ENCODE measurements around the gene ERP27. TPM values are rescaled to one million over a fixed set of nuclear protein-coding genes. Genes with fewer than 3 reads are reported as not detected.

ERP27 gene
- polyA plus RNA-seq, 2 donors = 0.16 to 0.51 TPM

- Histone ChIP-seq H3K27ac (ENCODE audit: low read depth in 2 of 2, low read length in 1 of 2) (peak within 1 kb of the TSS; percentile 87 to 89), H3K36me3 (ENCODE audit: control insufficient read depth in 2 of 2, insufficient read depth in 2 of 2, low read length in 1 of 2) (no peaks in the 10 kb centered on the region), H3K4me1 (ENCODE audit: control insufficient read depth in 2 of 2, insufficient read depth in 2 of 2, low read length in 1 of 2) (peaks cover 0 to 2% of the 10 kb centered on the region in 2 donors), H3K4me3 (ENCODE audit: low read depth in 1 of 2, low read length in 2 of 2) (peak within 1 kb of the TSS; percentile 47 to 62), H3K9me3 (ENCODE audit: control insufficient read depth in 2 of 2, insufficient read depth in 1 of 2, low read depth in 1 of 2, low read length in 1 of 2) (no peaks in the 10 kb centered on the region), H3K27me3 (ENCODE audit: control insufficient read depth in 1 of 2, insufficient read depth in 2 of 2, low read length in 2 of 2) (no peaks in the 10 kb centered on the region)
- WGBS, 2 donors = 28 to 34% methylated on average over 14 of the region's 14 CpGs
Observed at GRCh38 chr12:14961466-14962152, 23.3 kb upstream of the ERP27 start, which contains the start of gene ARHGDIB. ARHGDIB (minus strand) TSS chr12:14961601; CDS start chr12:14950712, 10,889 bp downstream.

- H3K9me3 ChIP-seq (ENCODE audit: control insufficient read depth in 2 of 2, insufficient read depth in 1 of 2, low read depth in 1 of 2, low read length in 1 of 2) = no peaks in the 10 kb centered on the region
- H3K4me1 ChIP-seq (ENCODE audit: control insufficient read depth in 2 of 2, insufficient read depth in 2 of 2, low read length in 1 of 2) = peaks cover 0 to 2% of the 10 kb centered on the region in 2 donors
- no peaks in the 10 kb centered on the region for H3K27me3 ChIP-seq (ENCODE audit: control insufficient read depth in 1 of 2, insufficient read depth in 2 of 2, low read length in 2 of 2)
- 31% methylated on average over 13 of the region's 13 CpGs for WGBS, 2 donors
- no peaks in the 10 kb centered on the region for H3K36me3 ChIP-seq (ENCODE audit: control insufficient read depth in 2 of 2, insufficient read depth in 2 of 2, low read length in 1 of 2)
- peak overlapping the region; percentile 47 to 62 for H3K4me3 ChIP-seq (ENCODE audit: low read depth in 1 of 2, low read length in 2 of 2)
- H3K27ac ChIP-seq (ENCODE audit: low read depth in 2 of 2, low read length in 1 of 2) = peak overlapping the region; percentile 87 to 89
Observed at GRCh38 chr12:14960548-14961465, 22.5 kb upstream of the ERP27 start.

GRCh38 chr12:14959916-14960496 lies 21.7 kb upstream of the ERP27 start:
- Histone ChIP-seq H3K36me3 (ENCODE audit: control insufficient read depth in 2 of 2, insufficient read depth in 2 of 2, low read length in 1 of 2) (no peaks in the 10 kb centered on the region), H3K4me3 (ENCODE audit: low read depth in 1 of 2, low read length in 2 of 2) (peak overlapping the region; percentile 28 to 62), H3K27me3 (ENCODE audit: control insufficient read depth in 1 of 2, insufficient read depth in 2 of 2, low read length in 2 of 2) (no peaks in the 10 kb centered on the region), H3K27ac (ENCODE audit: low read depth in 2 of 2, low read length in 1 of 2) (peak overlapping the region; percentile 60 to 71), H3K4me1 (ENCODE audit: control insufficient read depth in 2 of 2, insufficient read depth in 2 of 2, low read length in 1 of 2) (peaks cover 0 to 2% of the 10 kb centered on the region in 2 donors), H3K9me3 (ENCODE audit: control insufficient read depth in 2 of 2, insufficient read depth in 1 of 2, low read depth in 1 of 2, low read length in 1 of 2) (no peaks in the 10 kb centered on the region)
- WGBS, 2 donors = 74 to 79% methylated on average over 4 of the region's 4 CpGs

GRCh38 chr12:14959463-14959862 lies 21.1 kb upstream of the ERP27 start:
- Histone ChIP-seq H3K27me3 (ENCODE audit: control insufficient read depth in 1 of 2, insufficient read depth in 2 of 2, low read length in 2 of 2) (no peaks in the 10 kb centered on the region), H3K27ac (ENCODE audit: low read depth in 2 of 2, low read length in 1 of 2) (peak overlapping the region; percentile 23 to 41), H3K4me3 (ENCODE audit: low read depth in 1 of 2, low read length in 2 of 2) (peak overlapping the region in 1 of 2 donors; percentile 62), H3K36me3 (ENCODE audit: control insufficient read depth in 2 of 2, insufficient read depth in 2 of 2, low read length in 1 of 2) (no peaks in the 10 kb centered on the region), H3K4me1 (ENCODE audit: control insufficient read depth in 2 of 2, insufficient read depth in 2 of 2, low read length in 1 of 2) (peaks cover 0 to 2% of the 10 kb centered on the region in 2 donors), H3K9me3 (ENCODE audit: control insufficient read depth in 2 of 2, insufficient read depth in 1 of 2, low read depth in 1 of 2, low read length in 1 of 2) (no peaks in the 10 kb centered on the region)
- 59 to 63% methylated on average over 3 of the region's 3 CpGs for WGBS, 2 donors

GRCh38 chr12:14959126-14959440 lies 20.7 kb upstream of the ERP27 start:
- H3K36me3 ChIP-seq (ENCODE audit: control insufficient read depth in 2 of 2, insufficient read depth in 2 of 2, low read length in 1 of 2) = no peaks in the 10 kb centered on the region
- H3K4me3 ChIP-seq (ENCODE audit: low read depth in 1 of 2, low read length in 2 of 2) = peak overlapping the region; percentile 7 to 62
- no peaks in the 10 kb centered on the region for H3K9me3 ChIP-seq (ENCODE audit: control insufficient read depth in 2 of 2, insufficient read depth in 1 of 2, low read depth in 1 of 2, low read length in 1 of 2)
- H3K27me3 ChIP-seq (ENCODE audit: control insufficient read depth in 1 of 2, insufficient read depth in 2 of 2, low read length in 2 of 2) = no peaks in the 10 kb centered on the region
- peak overlapping the region; percentile 38 to 52 for H3K27ac ChIP-seq (ENCODE audit: low read depth in 2 of 2, low read length in 1 of 2)
- 72 to 80% methylated on average over 10 of the region's 10 CpGs for WGBS, 2 donors
- peaks cover 0 to 2% of the 10 kb centered on the region in 2 donors for H3K4me1 ChIP-seq (ENCODE audit: control insufficient read depth in 2 of 2, insufficient read depth in 2 of 2, low read length in 1 of 2)

GRCh38 chr12:14958361-14959125 lies 20.2 kb upstream of the ERP27 start:
- Histone ChIP-seq H3K27ac (ENCODE audit: low read depth in 2 of 2, low read length in 1 of 2) (peak overlapping the region; percentile 52 to 55), H3K36me3 (ENCODE audit: control insufficient read depth in 2 of 2, insufficient read depth in 2 of 2, low read length in 1 of 2) (no peaks in the 10 kb centered on the region), H3K4me1 (ENCODE audit: control insufficient read depth in 2 of 2, insufficient read depth in 2 of 2, low read length in 1 of 2) (peaks cover 0 to 2% of the 10 kb centered on the region in 2 donors), H3K9me3 (ENCODE audit: control insufficient read depth in 2 of 2, insufficient read depth in 1 of 2, low read depth in 1 of 2, low read length in 1 of 2) (no peaks in the 10 kb centered on the region), H3K27me3 (ENCODE audit: control insufficient read depth in 1 of 2, insufficient read depth in 2 of 2, low read length in 2 of 2) (no peaks in the 10 kb centered on the region), H3K4me3 (ENCODE audit: low read depth in 1 of 2, low read length in 2 of 2) (peak overlapping the region; percentile 7 to 62)
- WGBS, 2 donors = 72 to 73% methylated on average over 11 of the region's 11 CpGs

- Histone ChIP-seq H3K27me3 (ENCODE audit: control insufficient read depth in 1 of 2, insufficient read depth in 2 of 2, low read length in 2 of 2) (no peaks in the 10 kb centered on the region), H3K4me1 (ENCODE audit: control insufficient read depth in 2 of 2, insufficient read depth in 2 of 2, low read length in 1 of 2) (peaks cover 0 to 2% of the 10 kb centered on the region in 2 donors), H3K4me3 (ENCODE audit: low read depth in 1 of 2, low read length in 2 of 2) (no peak overlapping the region), H3K36me3 (ENCODE audit: control insufficient read depth in 2 of 2, insufficient read depth in 2 of 2, low read length in 1 of 2) (no peaks in the 10 kb centered on the region), H3K27ac (ENCODE audit: low read depth in 2 of 2, low read length in 1 of 2) (peak overlapping the region; percentile 17 to 55), H3K9me3 (ENCODE audit: control insufficient read depth in 2 of 2, insufficient read depth in 1 of 2, low read depth in 1 of 2, low read length in 1 of 2) (no peaks in the 10 kb centered on the region)
- WGBS, 2 donors = 56 to 60% methylated on average over 5 of the region's 5 CpGs
Observed at GRCh38 chr12:14957551-14958168, 19.3 kb upstream of the ERP27 start.

GRCh38 chr12:14956905-14957304 lies 18.6 kb upstream of the ERP27 start:
- no peak overlapping the region for H3K27ac ChIP-seq (ENCODE audit: low read depth in 2 of 2, low read length in 1 of 2)
- 68 to 76% methylated on average over 2 of the region's 2 CpGs for WGBS, 2 donors
- H3K4me1 ChIP-seq (ENCODE audit: control insufficient read depth in 2 of 2, insufficient read depth in 2 of 2, low read length in 1 of 2) = peaks cover 0 to 2% of the 10 kb centered on the region in 2 donors
- H3K36me3 ChIP-seq (ENCODE audit: control insufficient read depth in 2 of 2, insufficient read depth in 2 of 2, low read length in 1 of 2) = no peaks in the 10 kb centered on the region
- no peak overlapping the region for H3K4me3 ChIP-seq (ENCODE audit: low read depth in 1 of 2, low read length in 2 of 2)
- H3K9me3 ChIP-seq (ENCODE audit: control insufficient read depth in 2 of 2, insufficient read depth in 1 of 2, low read depth in 1 of 2, low read length in 1 of 2) = no peaks in the 10 kb centered on the region
- no peaks in the 10 kb centered on the region for H3K27me3 ChIP-seq (ENCODE audit: control insufficient read depth in 1 of 2, insufficient read depth in 2 of 2, low read length in 2 of 2)

Data from esophagus (tissue), 2 donors.